ENCODE measurements around the gene ZIC2. TPM values are rescaled to one million over a fixed set of nuclear protein-coding genes. Genes with fewer than 3 reads are reported as not detected.

The ZIC2 gene
- total RNA-seq, 6 donors from 2014 or later, result 0.69 to 0.84 TPM; not detected in 4

DNA sequence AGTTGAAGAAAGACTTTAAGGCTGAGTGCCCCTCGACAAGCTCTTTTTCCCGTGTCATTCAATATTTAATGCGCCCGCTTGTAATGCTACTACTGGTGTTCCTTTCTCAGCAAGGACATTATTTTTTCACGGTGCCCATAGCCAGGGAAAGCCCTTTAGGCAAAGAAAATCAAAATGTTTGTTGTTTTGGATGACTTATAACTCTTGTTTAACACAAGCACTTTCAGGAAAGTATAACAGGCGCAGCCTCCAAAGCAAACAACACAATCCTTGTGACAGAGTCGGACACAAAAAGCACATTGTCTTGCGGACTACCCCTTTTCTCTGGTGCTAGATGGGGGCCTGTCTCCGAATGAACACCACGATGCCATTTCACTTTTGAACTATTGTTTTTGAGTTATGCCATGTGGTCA lies 22.5 kb upstream of the ZIC2 start:
- Histone ChIP-seq H3K27me3 (peaks cover 0 to 53% (median 26%) of the 10 kb centered on the region in 4 donors), H3K9me3 (no peaks in the 10 kb centered on the region), H3K27ac (no peak overlapping the region), H3K36me3 (no peaks in the 10 kb centered on the region), H3K4me1 (peaks cover 23 to 36% (median 31%) of the 10 kb centered on the region in 4 donors), H3K4me3 (no peak overlapping the region)
- TF ChIP-seq, protein P1, sequence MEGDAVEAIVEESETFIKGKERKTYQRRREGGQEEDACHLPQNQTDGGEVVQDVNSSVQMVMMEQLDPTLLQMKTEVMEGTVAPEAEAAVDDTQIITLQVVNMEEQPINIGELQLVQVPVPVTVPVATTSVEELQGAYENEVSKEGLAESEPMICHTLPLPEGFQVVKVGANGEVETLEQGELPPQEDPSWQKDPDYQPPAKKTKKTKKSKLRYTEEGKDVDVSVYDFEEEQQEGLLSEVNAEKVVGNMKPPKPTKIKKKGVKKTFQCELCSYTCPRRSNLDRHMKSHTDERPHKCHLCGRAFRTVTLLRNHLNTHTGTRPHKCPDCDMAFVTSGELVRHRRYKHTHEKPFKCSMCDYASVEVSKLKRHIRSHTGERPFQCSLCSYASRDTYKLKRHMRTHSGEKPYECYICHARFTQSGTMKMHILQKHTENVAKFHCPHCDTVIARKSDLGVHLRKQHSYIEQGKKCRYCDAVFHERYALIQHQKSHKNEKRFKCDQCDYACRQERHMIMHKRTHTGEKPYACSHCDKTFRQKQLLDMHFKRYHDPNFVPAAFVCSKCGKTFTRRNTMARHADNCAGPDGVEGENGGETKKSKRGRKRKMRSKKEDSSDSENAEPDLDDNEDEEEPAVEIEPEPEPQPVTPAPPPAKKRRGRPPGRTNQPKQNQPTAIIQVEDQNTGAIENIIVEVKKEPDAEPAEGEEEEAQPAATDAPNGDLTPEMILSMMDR (IDR thresholded peaks at IDR 0.05), result no peak
- no peak for TF ChIP-seq POLR2A (IDR thresholded peaks at IDR 0.05)
- no peak for TF ChIP-seq EP300 (IDR thresholded peaks at IDR 0.05)
- TF ChIP-seq POLR2AphosphoS5 (IDR thresholded peaks at IDR 0.05), result no peak
- DNase-seq (no peak), ATAC-seq (ENCODE audit: low FRiP score in 2 of 2) (no peak)
- WGBS, 2 donors, result 23 to 42% methylated on average over 10 of the region's 10 CpGs

DNA sequence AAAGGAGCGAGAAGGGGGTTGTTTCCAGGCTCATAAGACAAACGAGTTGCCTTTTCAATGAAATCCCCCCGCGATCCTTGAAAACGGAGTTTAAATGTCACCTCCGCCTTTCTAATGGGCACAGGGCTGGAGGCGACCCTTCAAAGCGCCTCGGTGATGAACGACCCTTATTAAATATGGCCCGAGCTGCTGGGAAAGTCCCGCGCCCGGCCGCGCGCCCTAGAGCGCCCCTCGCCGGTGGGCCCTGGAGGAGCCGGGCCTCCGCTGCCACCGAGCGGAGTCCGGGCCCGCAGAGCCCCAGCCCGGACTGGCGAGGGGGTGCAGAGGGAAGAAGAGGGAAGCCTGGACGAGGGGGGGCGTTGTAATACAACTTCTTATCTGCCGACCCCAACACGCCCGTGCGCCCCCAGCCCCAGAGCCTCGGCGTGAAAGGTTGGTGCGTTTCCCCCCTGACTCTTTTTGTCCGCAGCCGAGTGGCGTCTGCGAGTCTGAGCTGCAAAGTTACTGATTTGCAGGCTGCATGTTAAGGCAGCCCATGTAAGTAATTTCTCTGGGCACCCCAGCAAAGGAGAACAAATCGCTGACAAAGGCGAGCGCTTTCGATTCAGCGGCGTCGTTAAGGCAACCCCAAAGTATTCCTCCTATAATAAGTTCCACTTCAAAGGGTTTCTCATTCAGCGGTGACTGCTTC lies 21.9 kb upstream of the ZIC2 start:
- Histone ChIP-seq H3K4me1 (peaks cover 23 to 36% (median 31%) of the 10 kb centered on the region in 4 donors), H3K9me3 (no peaks in the 10 kb centered on the region), H3K4me3 (peak overlapping the region in 2 of 4 donors; percentile 15 to 31), H3K27ac (no peak overlapping the region), H3K36me3 (no peaks in the 10 kb centered on the region), H3K27me3 (peaks cover 0 to 53% (median 26%) of the 10 kb centered on the region in 4 donors)
- TF ChIP-seq, protein P1 (IDR thresholded peaks at IDR 0.05), result no peak
- no peak for ATAC-seq (ENCODE audit: low FRiP score in 2 of 2)
- 8 to 11% methylated on average over 26 to 48 of the region's 49 CpGs for WGBS, 2 donors
- DNase-seq, result peak in 1 of 2 donors; percentile 82

DNA sequence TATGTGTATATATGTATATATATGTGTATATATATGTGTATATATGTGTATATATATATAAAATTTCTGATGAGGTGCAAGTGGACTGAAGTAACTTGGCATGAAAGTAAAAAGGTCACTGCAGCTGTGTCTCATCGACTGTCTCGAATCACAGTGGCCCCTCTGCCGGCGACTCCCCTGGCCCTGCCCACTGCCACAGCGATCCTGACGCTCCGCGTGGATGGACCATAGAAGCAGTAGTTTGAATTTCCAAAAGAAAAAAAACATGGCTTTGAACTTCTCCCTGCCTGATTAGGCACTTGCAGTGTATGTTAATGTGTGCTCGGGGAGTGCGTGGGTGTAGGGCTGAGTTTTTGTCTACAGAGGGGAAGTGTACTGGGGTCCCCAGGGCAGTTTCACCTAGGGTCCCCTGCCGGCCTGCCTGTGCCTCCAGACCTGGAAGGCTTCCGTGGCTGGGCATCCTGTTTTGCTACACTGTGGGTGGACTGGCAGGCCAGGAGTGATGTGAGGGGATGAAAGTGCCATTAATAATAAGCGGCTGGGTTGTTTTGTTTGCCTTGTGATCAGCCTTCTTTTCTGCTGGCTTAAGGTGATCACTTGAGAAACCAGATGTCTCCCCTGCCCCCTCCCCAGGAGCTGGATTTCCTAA lies 20.8 kb upstream of the ZIC2 start:
- ATAC-seq (ENCODE audit: low FRiP score in 2 of 2) (no peak), DNase-seq (no peak)
- Histone ChIP-seq H3K27me3 (peaks cover 0 to 54% (median 26%) of the 10 kb centered on the region in 4 donors), H3K9me3 (no peaks in the 10 kb centered on the region), H3K36me3 (no peaks in the 10 kb centered on the region), H3K4me1 (peaks cover 23 to 33% (median 28%) of the 10 kb centered on the region in 4 donors), H3K27ac (no peak overlapping the region), H3K4me3 (no peak overlapping the region)
- no peak for TF ChIP-seq POLR2AphosphoS5 (IDR thresholded peaks at IDR 0.05)
- TF ChIP-seq POLR2A (IDR thresholded peaks at IDR 0.05), result no peak
- TF ChIP-seq, protein P1 (IDR thresholded peaks at IDR 0.05), result no peak
- no peak for TF ChIP-seq EP300 (IDR thresholded peaks at IDR 0.05)
- WGBS, 2 donors, result 13 to 20% methylated on average over 13 of the region's 13 CpGs

DNA sequence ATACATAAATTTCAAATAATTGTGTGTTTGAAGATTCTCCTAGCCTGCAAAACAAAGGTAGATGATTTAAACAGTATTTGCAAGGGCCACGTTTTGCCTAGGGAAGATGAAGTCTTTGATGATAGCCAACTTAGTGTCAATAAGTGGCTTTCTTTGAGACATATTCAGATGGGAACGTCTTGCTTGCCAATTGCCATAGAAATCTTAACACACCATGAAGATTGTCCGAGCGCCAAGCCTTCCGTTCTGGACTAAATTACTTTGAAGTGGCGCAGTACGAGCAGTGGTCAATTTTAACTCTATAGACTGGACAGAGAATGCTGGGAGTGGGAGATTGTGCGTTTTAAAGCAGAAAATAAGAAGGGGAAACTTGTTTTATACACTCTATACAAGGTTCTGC lies 19.9 kb upstream of the ZIC2 start:
- Histone ChIP-seq H3K4me3 (no peak overlapping the region), H3K36me3 (no peaks in the 10 kb centered on the region), H3K27me3 (peaks cover 0 to 50% (median 23%) of the 10 kb centered on the region in 4 donors), H3K4me1 (peaks cover 15 to 24% (median 20%) of the 10 kb centered on the region in 4 donors), H3K9me3 (no peaks in the 10 kb centered on the region), H3K27ac (no peak overlapping the region)
- TF ChIP-seq EP300 (IDR thresholded peaks at IDR 0.05), result no peak
- TF ChIP-seq, protein P1 (IDR thresholded peaks at IDR 0.05), result no peak
- TF ChIP-seq POLR2AphosphoS5 (IDR thresholded peaks at IDR 0.05), result no peak
- TF ChIP-seq POLR2A (IDR thresholded peaks at IDR 0.05), result no peak
- DNase-seq (no peak), ATAC-seq (ENCODE audit: low FRiP score in 2 of 2) (no peak)
- 67 to 71% methylated on average over 8 of the region's 8 CpGs for WGBS, 2 donors
